ENCODE measurements around the gene RPS21. TPM values are rescaled to one million over a fixed set of nuclear protein-coding genes. Genes with fewer than 3 reads are reported as not detected.

Gene RPS21
- total RNA-seq, 1 donor from 2014 or later = 661 TPM

- Histone ChIP-seq H3K36me3 (no peaks in the 10 kb centered on the region), H3K4me1 (peaks cover 5% of the 10 kb centered on the region), H3K27ac (replicated peaks) (no peak overlapping the region), H3K4me3 (no peak overlapping the region), H3K9me3 (replicated peaks) (no peaks in the 10 kb centered on the region), H3K27me3 (ENCODE audit: low read depth) (peaks cover 62% of the 10 kb centered on the region)
- DNase-seq = no peak
- intact Hi-C loops (cut with micrococcal nuclease) = no loop called here
- no peak for TF ChIP-seq CTCF (IDR thresholded peaks at IDR 0.05; ENCODE audit: borderline replicate concordance)
Observed at GRCh38 chr20:62428396-62429295, 41.7 kb downstream of the RPS21 start.

- intact Hi-C loops (cut with micrococcal nuclease) = no loop called here
- Histone ChIP-seq H3K27me3 (ENCODE audit: low read depth) (peaks cover 53% of the 10 kb centered on the region), H3K36me3 (no peaks in the 10 kb centered on the region), H3K9me3 (replicated peaks) (no peaks in the 10 kb centered on the region), H3K4me3 (no peak overlapping the region), H3K4me1 (peaks cover 15% of the 10 kb centered on the region), H3K27ac (replicated peaks) (no peak overlapping the region)
- no peak for TF ChIP-seq CTCF (IDR thresholded peaks at IDR 0.05; ENCODE audit: borderline replicate concordance)
- DNase-seq = no peak
Observed at GRCh38 chr20:62429455-62430310, 42.8 kb downstream of the RPS21 start.

GRCh38 chr20:62430311-62430853 is 43.5 kb downstream of the RPS21 start:
- no peak overlapping the region for H3K4me3 ChIP-seq

GRCh38 chr20:62430866-62431447 is 44.1 kb downstream of the RPS21 start:
- no peak for DNase-seq
- TF ChIP-seq CTCF (IDR thresholded peaks at IDR 0.05; ENCODE audit: borderline replicate concordance) = no peak
- intact Hi-C loops (cut with micrococcal nuclease) = no loop called here
- peaks cover 48% of the 10 kb centered on the region for H3K27me3 ChIP-seq (ENCODE audit: low read depth)
- no peaks in the 10 kb centered on the region for H3K9me3 ChIP-seq (replicated peaks)
- H3K36me3 ChIP-seq = no peaks in the 10 kb centered on the region
- H3K4me3 ChIP-seq = no peak overlapping the region
- H3K4me1 ChIP-seq = peaks cover 21% of the 10 kb centered on the region
- H3K27ac ChIP-seq (replicated peaks) = no peak overlapping the region

More at GRCh38 chr20:62430311-62430853, 43.5 kb downstream of the RPS21 start:
- no peak for DNase-seq
- Histone ChIP-seq H3K4me1 (peaks cover 20% of the 10 kb centered on the region), H3K27me3 (ENCODE audit: low read depth) (peaks cover 51% of the 10 kb centered on the region), H3K9me3 (replicated peaks) (no peaks in the 10 kb centered on the region), H3K36me3 (no peaks in the 10 kb centered on the region), H3K27ac (replicated peaks) (no peak overlapping the region)
- intact Hi-C loops (cut with micrococcal nuclease) = no loop called here
- no peak for TF ChIP-seq CTCF (IDR thresholded peaks at IDR 0.05; ENCODE audit: borderline replicate concordance)
